Measurements from ENCODE around the gene ATP8B1.

ATP8B1 gene

GRCh38 chr18:57816208-57816954, 13.3 kb upstream of the ATP8B1 start:
- DNase-seq, result no peak

GRCh38 chr18:57814555-57814954, 11.4 kb upstream of the ATP8B1 start:
- no peak for DNase-seq

GRCh38 chr18:57813245-57813644, 10.1 kb upstream of the ATP8B1 start:
- no peak for DNase-seq

GRCh38 chr18:57812126-57812477, 9.0 kb upstream of the ATP8B1 start:
- no peak for DNase-seq

- DNase-seq, result no peak
Measured at GRCh38 chr18:57811477-57812125, 8.5 kb upstream of the ATP8B1 start.

- no peak for DNase-seq
Measured at GRCh38 chr18:57809190-57809589, 6.1 kb upstream of the ATP8B1 start.

GRCh38 chr18:57807336-57808117, 4.4 kb upstream of the ATP8B1 start:
- no peak for DNase-seq

GRCh38 chr18:57806978-57807285, 3.8 kb upstream of the ATP8B1 start:
- DNase-seq, result no peak

GRCh38 chr18:57806201-57806977, 3.3 kb upstream of the ATP8B1 start:
- DNase-seq, result no peak

GRCh38 chr18:57805117-57805516, 2.0 kb upstream of the ATP8B1 start:
- no peak for DNase-seq

- DNase-seq, result no peak
Measured at GRCh38 chr18:57804557-57804956, 1.4 kb upstream of the ATP8B1 start.

GRCh38 chr18:57802213-57803102, 657 bp downstream of the ATP8B1 start:
- DNase-seq, result no peak

GRCh38 chr18:57801761-57802212, 1.3 kb downstream of the ATP8B1 start:
- no peak for DNase-seq

GRCh38 chr18:57801325-57801724, 1.8 kb downstream of the ATP8B1 start:
- no peak for DNase-seq

GRCh38 chr18:57798713-57799373, 4.3 kb downstream of the ATP8B1 start:
- no peak for DNase-seq

- no peak for DNase-seq
Measured at GRCh38 chr18:57797209-57797651, 5.9 kb downstream of the ATP8B1 start.

GRCh38 chr18:57794951-57795728, 8.0 kb downstream of the ATP8B1 start:
- no peak for DNase-seq

- no peak for DNase-seq
Measured at GRCh38 chr18:57793302-57793986, 9.7 kb downstream of the ATP8B1 start.

- DNase-seq, result no peak
Measured at GRCh38 chr18:57792631-57793301, 10.3 kb downstream of the ATP8B1 start.

Measured in C1 segment of cervical spinal cord (tissue), 14 donors.